ENCODE results near the gene RNF225.
"Not testable (repeated sequence)": the region's sequence is repeated elsewhere in the genome, so short reads cannot be mapped to it uniquely, and the experiment has no call there.

Gene RNF225

GRCh38 chr19:58395220-58395978 lies at the start of gene RNF225:
Gene RNF225 (plus strand): TSS chr19:58395656. CDS start chr19:58396090, 434 bp downstream.
- DNase-seq (ENCODE audit: low read depth): no peak

DNA sequence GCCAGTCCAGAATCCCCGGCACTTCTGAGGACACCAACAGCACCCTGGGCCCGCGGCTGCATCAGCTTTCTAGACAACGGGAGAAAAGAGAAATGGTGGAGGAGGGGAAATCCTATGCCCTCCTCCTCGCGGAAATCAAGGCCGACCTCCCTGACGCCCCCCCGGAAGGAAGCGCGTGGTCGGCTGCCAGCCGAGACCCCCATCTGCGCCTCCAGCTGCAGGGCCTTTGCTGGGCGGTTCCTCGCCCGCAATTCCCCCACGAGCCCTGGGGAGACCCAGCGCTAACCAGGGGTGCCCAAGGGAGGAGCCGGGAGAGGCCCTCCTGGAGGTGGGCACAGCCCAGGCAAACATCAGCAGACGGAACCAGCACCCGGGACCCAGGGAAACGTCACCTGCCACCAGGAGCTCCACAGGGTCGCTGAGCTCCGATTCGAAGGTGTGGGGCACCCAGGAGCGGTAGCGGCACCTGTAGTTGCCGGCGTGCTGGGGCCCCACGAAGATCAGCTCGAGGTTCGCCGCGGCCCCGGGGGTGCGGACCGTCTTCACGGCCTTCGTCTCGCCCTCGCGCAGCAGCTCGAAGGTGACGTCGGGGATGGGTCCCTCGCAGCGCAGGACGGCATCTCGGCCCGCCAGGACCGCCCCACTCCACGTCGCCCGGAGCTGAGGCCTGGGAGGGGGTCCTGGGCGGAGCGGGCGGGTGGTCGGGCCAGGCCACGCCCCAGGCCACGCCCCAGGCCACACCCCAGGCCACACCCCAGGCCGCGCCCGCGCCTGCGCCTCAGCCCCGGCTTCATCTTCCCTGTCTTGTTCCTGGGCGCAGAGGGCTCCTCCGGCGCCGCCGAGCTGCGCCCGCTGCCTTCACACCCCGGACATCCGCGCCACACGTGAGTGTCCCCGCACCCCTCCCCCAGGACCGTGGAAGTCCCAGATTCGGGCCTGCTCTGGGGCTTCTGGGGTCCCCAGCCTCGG lies 48.2 kb upstream of the RNF225 start:
- no peak for DNase-seq (ENCODE audit: low read depth)

DNA sequence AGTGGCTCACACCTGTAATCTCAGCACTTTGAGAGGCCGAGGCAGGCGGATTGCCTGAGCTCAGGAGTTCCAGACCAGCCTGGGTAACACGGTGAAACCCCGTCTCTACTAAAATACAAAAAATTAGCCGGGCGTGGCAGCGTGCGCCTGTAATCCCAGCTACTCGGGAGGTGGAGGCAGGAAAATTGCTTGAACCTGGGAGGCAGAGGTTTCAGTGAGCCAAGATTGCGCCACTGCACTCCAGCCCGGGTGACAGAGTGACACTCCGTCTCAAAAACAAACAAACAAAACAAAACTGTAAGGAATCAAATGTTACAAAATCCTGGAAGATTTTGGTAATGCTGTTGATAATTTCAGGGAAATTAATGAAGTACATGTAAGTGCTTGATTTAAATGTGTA lies 47.4 kb upstream of the RNF225 start:
- not testable (repeated sequence) for DNase-seq (ENCODE audit: low read depth)

DNA sequence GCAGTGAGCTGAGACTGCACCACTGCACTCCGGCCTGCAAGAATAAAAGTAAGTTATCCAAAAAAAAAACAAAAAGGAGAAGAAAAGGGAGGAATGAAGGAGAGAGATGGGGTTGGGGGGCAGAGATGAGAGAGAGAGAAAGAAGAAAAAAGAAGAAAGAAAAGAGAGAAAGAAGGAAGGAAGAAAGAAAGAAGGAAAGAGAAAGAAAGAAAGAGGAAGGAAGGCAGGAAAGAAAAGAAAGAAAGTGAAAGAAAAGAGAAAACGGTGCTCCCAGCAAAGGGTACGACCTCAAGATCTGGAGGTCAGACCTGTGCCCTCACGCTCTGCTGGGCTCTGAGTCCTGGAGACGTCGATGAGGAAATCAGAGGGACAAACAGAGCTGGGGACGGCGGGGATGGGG lies 45.9 kb upstream of the RNF225 start:
- DNase-seq (ENCODE audit: low read depth): no peak

DNA sequence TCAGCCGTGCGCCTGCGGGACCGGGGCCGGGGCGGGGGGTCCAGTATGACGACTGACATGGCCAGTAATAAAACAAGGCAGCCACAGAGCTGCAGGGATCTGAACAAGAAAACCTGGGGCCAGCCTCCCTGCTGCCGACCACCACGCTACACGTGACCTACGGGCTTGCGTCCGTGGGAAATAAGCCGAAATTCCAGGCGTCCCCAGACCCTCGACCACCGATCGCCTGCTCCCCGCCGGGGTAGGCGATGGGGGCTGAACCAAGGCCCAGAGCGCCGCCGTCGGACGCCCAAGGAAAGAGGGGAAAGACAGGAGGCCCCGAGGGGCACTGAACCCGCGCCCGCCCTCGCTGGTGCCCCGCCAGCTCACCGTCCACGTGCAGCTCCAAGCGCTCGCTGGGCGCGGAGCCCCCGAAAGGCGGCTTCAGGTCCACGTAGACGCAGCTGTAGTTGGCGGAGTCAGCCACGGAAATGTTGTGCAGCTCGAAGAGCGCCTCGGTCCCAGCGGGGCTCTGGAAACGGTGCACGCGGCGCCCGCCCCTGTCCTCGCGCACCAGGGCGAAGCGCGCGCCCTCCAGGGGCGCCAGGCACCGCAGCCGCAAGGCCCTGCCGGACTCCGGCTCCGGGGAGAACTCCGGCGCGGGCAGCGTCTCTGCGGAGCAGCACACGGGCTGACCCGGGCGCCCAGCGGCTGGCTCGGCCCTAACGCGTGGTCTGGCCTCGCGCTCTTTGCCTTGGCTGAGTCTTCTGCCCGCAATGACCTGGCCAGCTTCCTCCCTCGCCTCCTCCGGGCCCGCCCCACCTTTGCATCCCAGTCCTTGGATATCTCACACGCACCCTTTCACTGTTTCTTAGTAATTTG lies 45.2 kb upstream of the RNF225 start:
- no peak for DNase-seq (ENCODE audit: low read depth)

DNA sequence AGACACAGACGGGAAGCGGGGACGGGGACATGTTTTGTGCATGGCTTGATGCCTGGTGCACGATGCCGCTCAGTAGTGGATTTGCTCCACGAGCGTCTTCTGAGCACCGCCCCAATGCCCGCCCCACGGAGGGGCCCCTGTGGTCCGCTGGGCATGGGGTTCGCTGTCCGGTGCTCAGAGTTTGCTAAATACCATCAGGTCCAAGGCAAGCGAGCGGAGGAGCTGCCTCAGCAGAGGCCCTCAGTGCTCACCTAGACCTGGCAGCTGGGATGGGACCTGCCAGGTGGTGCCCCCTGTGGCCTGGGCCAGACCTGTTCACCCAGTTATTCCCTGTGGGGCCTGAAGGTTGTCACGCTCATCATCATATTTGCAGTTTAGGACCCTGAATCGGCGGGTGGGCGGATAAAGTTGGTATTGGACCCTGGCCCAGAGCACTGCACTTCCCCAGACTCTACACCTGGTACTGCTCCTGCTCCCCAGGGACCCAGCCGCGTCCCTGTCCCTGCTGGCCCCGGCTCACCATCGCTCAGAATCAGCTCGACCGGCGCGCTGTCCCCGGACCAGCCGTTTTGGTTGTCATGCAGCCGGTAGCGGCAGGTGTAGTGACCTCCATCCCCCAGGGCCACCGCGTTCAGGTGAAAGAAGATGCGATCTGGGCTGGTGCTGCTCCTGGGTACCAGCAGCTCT lies 44.4 kb upstream of the RNF225 start:
- no peak for DNase-seq (ENCODE audit: low read depth)

DNA sequence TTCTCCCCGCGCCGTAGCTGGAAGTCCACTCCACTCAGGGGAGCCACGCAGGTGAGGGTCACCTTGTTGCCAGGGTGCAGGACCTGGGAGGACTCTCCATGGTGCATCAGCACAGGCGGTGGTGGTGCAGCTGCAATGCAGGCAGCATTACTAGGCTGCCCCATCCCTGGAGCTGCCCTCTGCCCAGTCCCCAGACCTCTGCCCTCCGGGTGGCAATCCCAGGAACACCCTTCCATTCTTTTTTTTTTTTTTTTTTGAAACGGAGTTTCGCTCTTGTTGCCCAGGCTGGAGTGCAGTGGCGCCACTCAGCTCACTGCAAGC lies 43.9 kb upstream of the RNF225 start:
- DNase-seq (ENCODE audit: low read depth): no peak

GRCh38 chr19:58351990-58352755 lies 43.3 kb upstream of the RNF225 start:
- DNase-seq (ENCODE audit: low read depth): no peak

DNA sequence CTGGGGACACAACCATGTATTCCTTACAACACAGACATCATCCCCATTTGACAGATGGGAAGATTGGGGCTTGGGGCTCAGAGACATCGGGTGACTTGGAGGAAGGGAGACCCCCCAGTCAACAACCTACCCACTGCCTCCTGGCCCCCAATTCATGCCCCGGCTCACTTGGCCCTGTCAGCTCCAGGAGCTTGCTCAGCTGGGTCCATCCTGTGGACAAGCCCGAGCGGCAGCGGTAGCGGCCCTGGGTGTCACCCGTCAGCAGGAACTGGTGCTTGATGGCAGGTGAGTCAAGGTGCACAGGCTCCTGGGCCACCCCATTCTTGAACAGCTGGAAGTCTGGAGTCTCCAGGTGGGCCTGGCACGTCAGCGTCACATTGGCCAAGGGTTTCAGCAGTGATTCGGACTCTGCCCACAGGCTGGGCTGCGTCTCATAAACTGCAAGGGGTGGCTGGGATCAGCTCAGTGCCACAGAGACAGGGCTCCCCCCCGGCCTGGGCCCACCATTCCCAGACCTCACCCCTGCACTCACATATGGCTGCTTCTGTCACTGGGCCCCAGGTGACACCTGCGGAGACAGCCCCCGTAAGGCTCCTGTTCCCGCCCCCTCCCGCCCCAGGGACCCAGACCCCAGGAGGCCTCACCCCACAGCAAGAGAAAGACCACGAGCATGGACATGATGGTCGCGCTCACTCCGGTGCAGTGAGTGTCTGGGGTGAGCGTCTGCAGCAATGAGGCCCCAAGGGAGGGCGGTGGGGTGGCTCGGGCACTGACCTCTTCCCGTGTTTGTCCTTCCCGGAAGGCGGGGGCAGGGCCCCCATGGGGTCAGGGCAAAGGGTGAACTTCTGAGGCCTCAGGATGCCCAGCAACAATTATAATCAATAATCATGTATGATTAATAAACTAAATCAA lies 42.4 kb upstream of the RNF225 start, which contains the start of gene A1BG:
Gene A1BG, minus strand, starts transcription at position 733 of the 912 bp plus-strand sequence. Its CDS starts 55 bp downstream, at position 678.
- no peak for DNase-seq (ENCODE audit: low read depth)

DNA sequence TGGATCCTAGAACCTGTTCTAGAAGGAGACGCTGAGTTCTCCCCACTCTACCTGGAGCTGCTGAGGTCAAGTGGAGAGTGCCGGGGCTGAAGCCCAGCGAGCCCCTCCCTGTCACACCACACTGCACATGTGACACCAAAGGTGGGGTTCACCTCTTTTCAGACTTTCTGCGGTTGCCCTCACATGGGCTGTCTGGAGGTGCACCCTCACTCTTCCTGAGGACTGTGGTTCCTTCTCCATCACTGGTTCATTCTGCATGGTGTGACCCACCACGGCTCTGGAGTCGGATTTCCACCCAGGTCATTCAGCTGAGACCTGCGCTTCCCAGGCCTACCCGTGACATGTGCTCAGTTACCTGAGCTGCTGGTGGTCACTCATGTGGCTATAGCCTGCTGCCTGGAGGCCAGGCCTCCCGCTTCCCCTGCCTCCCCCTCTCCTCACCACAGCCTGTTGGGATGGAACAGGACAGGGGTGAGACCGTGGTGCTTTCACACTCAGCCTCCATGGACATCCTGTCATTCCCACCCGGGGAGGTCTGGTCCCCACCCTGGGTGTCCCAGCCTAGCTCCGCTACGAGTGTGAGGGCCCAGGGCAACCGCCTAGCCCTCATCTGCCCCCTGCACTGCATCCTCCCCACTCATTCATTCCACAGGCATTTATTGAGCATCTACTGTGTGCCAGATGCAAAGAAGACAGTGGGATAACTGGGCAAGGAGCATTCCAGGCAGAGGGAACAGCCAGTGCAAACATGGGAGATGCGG lies 41.6 kb upstream of the RNF225 start:
- no peak for DNase-seq (ENCODE audit: low read depth)

- DNase-seq (ENCODE audit: low read depth): no peak
Observed at GRCh38 chr19:58354478-58355030, 40.9 kb upstream of the RNF225 start.

- DNase-seq (ENCODE audit: low read depth): no peak
Observed at GRCh38 chr19:58355215-58355796, 40.1 kb upstream of the RNF225 start.

GRCh38 chr19:58355908-58356765 lies 39.3 kb upstream of the RNF225 start:
- no peak for DNase-seq (ENCODE audit: low read depth)

GRCh38 chr19:58356766-58357480 lies 38.5 kb upstream of the RNF225 start:
- DNase-seq (ENCODE audit: low read depth): no peak

DNA sequence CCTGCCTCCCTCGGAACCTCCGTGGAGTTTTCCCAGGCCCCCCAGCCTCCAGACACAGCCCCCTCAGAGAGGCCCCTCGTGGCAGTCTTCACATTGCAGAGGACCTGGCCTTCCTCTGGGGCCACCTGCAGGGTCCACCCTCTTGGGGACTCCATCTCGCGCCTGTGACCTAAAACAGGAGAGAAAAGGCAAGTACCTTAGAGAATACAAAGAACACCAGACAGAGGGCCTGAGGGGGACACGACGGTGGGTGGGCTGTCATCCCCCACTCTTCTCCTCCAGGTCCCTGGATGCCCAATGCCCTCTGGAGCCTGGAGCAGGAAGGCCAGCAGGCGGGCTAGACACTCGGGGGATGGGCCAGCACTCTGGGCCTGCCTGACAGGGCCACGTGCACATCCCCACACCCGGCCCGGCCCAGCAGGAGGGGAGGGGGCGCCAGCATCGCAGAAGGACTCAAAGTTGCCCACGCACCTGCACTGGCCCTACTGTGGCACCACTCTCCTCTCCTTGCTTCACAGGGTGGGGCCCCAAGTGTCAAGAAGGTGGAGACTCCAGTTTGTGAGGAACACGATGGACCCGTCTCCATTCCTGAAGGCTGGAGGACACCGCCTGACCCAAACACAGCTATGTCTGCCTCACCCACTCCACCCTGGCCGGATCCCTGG lies 37.8 kb upstream of the RNF225 start:
- no peak for DNase-seq (ENCODE audit: low read depth)

DNA sequence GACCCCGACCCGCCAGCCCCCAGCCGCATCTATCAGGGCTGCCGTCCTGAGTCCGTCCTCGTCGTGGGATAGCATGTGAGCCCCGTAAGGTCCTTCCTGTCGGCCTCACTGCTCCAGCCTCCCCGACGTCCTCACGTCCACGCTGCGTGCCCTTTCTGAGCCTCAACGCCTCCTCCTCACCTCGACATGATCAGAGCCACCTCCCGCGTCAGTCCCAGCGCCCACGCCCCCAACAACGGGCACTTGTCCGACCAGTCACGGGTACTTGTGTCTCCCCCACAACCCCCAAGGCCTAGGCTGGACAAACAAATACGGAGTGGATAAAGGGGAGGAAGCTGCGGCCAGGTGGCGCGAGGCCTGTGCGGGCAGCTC lies 33.6 kb upstream of the RNF225 start:
- DNase-seq (ENCODE audit: low read depth): no peak

Measured in HS-5 (cell line).